Measurements from ENCODE around the gene EDDM3A. TPM values are rescaled to one million over a fixed set of nuclear protein-coding genes. Genes with fewer than 3 reads are reported as not detected.

The EDDM3A gene
- polyA plus RNA-seq, 2 of the 4 experiments (the other 2 are of a cell fraction) = not detected

- Histone ChIP-seq H3K4me1 (no peaks in the 10 kb centered on the region), H3K9me3 (no peaks in the 10 kb centered on the region), H3K27ac (no peak overlapping the region), H3K4me3 (no peak overlapping the region), H3K4me2 (no peak overlapping the region)
- ChIA-PET CTCF (no interaction called here), POLR2A (no interaction called here)
- no peak for ATAC-seq
- no peak for FAIRE-seq
- TF ChIP-seq CEBPB (IDR thresholded peaks at IDR 0.05) (no peak), CTCF (IDR thresholded peaks at IDR 0.05) (no peak), NPAS2 (CRISPR knock-in tag; IDR thresholded peaks at IDR 0.05; ENCODE audit: borderline replicate concordance) (no peak), EHMT2 (IDR thresholded peaks at IDR 0.05; ENCODE audit: low read depth) (no peak), HOXA7 (CRISPR knock-in tag; IDR thresholded peaks at IDR 0.05) (no peak), RARB (CRISPR knock-in tag; IDR thresholded peaks at IDR 0.05) (no peak), CHD4 (IDR thresholded peaks at IDR 0.05; ENCODE audit: borderline replicate concordance) (no peak), NFE2L2 (conservative IDR thresholded peaks at IDR 0.05; ENCODE audit: low read length) (no peak), USF2 (IDR thresholded peaks at IDR 0.05) (no peak)
- TF ChIP-seq, protein P1, sequence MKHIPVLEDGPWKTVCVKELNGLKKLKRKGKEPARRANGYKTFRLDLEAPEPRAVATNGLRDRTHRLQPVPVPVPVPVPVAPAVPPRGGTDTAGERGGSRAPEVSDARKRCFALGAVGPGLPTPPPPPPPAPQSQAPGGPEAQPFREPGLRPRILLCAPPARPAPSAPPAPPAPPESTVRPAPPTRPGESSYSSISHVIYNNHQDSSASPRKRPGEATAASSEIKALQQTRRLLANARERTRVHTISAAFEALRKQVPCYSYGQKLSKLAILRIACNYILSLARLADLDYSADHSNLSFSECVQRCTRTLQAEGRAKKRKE (CRISPR knock-in tag; IDR thresholded peaks at IDR 0.05; ENCODE audit: low read depth) = no peak
- no peak for DNase-seq (ENCODE audit: low read depth in 1 of 2, low spot score in 1 of 2)
Observed at GRCh38 chr14:20760950-20761349, 15.3 kb downstream of the EDDM3A start.

GRCh38 chr14:20768593-20768892, 22.9 kb downstream of the EDDM3A start:
- Histone ChIP-seq H3K4me1 (no peaks in the 10 kb centered on the region), H3K9me3 (no peaks in the 10 kb centered on the region), H3K4me2 (no peak overlapping the region), H3K4me3 (no peak overlapping the region), H3K27ac (no peak overlapping the region)
- CTCF ChIA-PET = interaction anchor here (1.5 kb wide), 1 partner anchor 271 kb away, joined by 3 read pairs; no protein-coding TSS in a partner anchor
- DNase-seq (ENCODE audit: low read depth in 1 of 2, low spot score in 1 of 2) (no peak), ATAC-seq (no peak), FAIRE-seq (no peak)
- WGBS (ENCODE audit: missing lambda C conversion rate) = 15% methylated on average over 3 of the region's 3 CpGs
- POLR2A ChIA-PET = no interaction called here
- no peak for TF ChIP-seq KDM5A (IDR thresholded peaks at IDR 0.05)

- WGBS (ENCODE audit: missing lambda C conversion rate) = 13% methylated on average over 3 of the region's 3 CpGs
- CTCF ChIA-PET = interaction anchor here (0.8 to 1.5 kb wide), 3 partner anchors 87 to 271 kb away, joined by 3 read pairs; no protein-coding TSS in a partner anchor
- POLR2A ChIA-PET = no interaction called here
Observed at GRCh38 chr14:20769421-20769820, 23.7 kb downstream of the EDDM3A start.

More at GRCh38 chr14:20769421-20769820, 23.7 kb downstream of the EDDM3A start:
- H3K27ac ChIP-seq = no peak overlapping the region
- TF ChIP-seq ZFP36 (IDR thresholded peaks at IDR 0.05; ENCODE audit: borderline replicate concordance, partially characterized antibody) = no peak
- TF ChIP-seq JUN (IDR thresholded peaks at IDR 0.05) = no peak
- TF ChIP-seq POLR2A (IDR thresholded peaks at IDR 0.05; ENCODE audit: low read length) = no peak
- TF ChIP-seq CHD2 (IDR thresholded peaks at IDR 0.05; ENCODE audit: low read length, partially characterized antibody) = no peak
- TF ChIP-seq, protein P2, sequence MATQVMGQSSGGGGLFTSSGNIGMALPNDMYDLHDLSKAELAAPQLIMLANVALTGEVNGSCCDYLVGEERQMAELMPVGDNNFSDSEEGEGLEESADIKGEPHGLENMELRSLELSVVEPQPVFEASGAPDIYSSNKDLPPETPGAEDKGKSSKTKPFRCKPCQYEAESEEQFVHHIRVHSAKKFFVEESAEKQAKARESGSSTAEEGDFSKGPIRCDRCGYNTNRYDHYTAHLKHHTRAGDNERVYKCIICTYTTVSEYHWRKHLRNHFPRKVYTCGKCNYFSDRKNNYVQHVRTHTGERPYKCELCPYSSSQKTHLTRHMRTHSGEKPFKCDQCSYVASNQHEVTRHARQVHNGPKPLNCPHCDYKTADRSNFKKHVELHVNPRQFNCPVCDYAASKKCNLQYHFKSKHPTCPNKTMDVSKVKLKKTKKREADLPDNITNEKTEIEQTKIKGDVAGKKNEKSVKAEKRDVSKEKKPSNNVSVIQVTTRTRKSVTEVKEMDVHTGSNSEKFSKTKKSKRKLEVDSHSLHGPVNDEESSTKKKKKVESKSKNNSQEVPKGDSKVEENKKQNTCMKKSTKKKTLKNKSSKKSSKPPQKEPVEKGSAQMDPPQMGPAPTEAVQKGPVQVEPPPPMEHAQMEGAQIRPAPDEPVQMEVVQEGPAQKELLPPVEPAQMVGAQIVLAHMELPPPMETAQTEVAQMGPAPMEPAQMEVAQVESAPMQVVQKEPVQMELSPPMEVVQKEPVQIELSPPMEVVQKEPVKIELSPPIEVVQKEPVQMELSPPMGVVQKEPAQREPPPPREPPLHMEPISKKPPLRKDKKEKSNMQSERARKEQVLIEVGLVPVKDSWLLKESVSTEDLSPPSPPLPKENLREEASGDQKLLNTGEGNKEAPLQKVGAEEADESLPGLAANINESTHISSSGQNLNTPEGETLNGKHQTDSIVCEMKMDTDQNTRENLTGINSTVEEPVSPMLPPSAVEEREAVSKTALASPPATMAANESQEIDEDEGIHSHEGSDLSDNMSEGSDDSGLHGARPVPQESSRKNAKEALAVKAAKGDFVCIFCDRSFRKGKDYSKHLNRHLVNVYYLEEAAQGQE (IDR thresholded peaks at IDR 0.05) = no peak
- TF ChIP-seq KDM1A (IDR thresholded peaks at IDR 0.05; ENCODE audit: low read depth) = no peak
- TF ChIP-seq JUNB (IDR thresholded peaks at IDR 0.05) = no peak
- TF ChIP-seq TP53 (CRISPR knock-in tag; IDR thresholded peaks at IDR 0.05) = no peak
- TF ChIP-seq NPAS2 (CRISPR knock-in tag; IDR thresholded peaks at IDR 0.05; ENCODE audit: borderline replicate concordance) = no peak
- DNase-seq (ENCODE audit: low read depth in 1 of 2, low spot score in 1 of 2) (no peak), FAIRE-seq (no peak), ATAC-seq (no peak)
- H3K4me1 ChIP-seq = no peaks in the 10 kb centered on the region
- H3K9me3 ChIP-seq = no peaks in the 10 kb centered on the region
- H3K4me2 ChIP-seq = no peak overlapping the region
- no peak overlapping the region for H3K4me3 ChIP-seq

Data from A549 (cell line).